Kidney (tissue), 14 donors: ENCODE results near the gene ADARB2. TPM values are rescaled to one million over a fixed set of nuclear protein-coding genes. Genes with fewer than 3 reads are reported as not detected.

Experiments
- DNase-seq, 5 donors: peaks; one replicate each; pipeline ENCODE4 v3.0.0-alpha.2; 2013 to 2020
- FAIRE-seq: peaks from 2 replicates; lab custom pipeline; 2012; peaks lifted over from hg19 to GRCh38; lab: Jason Lieb, UNC
- H3K27ac ChIP-seq, 2 donors: one replicate each; pipeline ENCODE4 v1.7.0; 2013; ENCODE audit warnings: low read depth in 2 of 2, low read length in 2 of 2, inconsistent platforms in 1 of 2
- H3K27me3 ChIP-seq: one replicate; pipeline ENCODE4 v1.7.1; 2013; ENCODE audit warnings: low read length, inconsistent platforms; ENCODE audit not compliant: control insufficient read depth, insufficient read depth
- H3K36me3 ChIP-seq, 3 donors: one replicate each; pipeline versions ENCODE4 v1.7.0 to v1.7.1; 2013; ENCODE audit warnings: low read length in 3 of 3, control low read depth in 1 of 3, inconsistent platforms in 1 of 3; ENCODE audit not compliant: insufficient read depth in 3 of 3, control insufficient read depth in 2 of 3
- H3K4me1 ChIP-seq, 3 donors: one replicate each; pipeline versions ENCODE4 v1.7.0 to v1.7.1; 2013; ENCODE audit warnings: low read length in 3 of 3, inconsistent platforms in 1 of 3, low read depth in 1 of 3; ENCODE audit not compliant: control insufficient read depth in 2 of 3, insufficient read depth in 2 of 3
- H3K4me3 ChIP-seq, 3 donors: one replicate each; pipeline versions ENCODE4 v1.7.0 to v1.8.1; 2013; ENCODE audit warnings: low read length in 3 of 3, control low read depth in 1 of 3, inconsistent platforms in 1 of 3
- H3K9ac ChIP-seq, 3 donors: one replicate each; pipeline versions ENCODE4 v1.7.0 to v1.7.1; 2013; ENCODE audit warnings: low read length in 3 of 3, control low read depth in 1 of 3, inconsistent platforms in 1 of 3
- H3K9me3 ChIP-seq, 3 donors: one replicate each; pipeline versions ENCODE4 v1.7.0 to v1.7.1; 2013; ENCODE audit warnings: low read length in 3 of 3, control low read depth in 1 of 3, inconsistent platforms in 1 of 3; ENCODE audit not compliant: control insufficient read depth in 2 of 3, insufficient read depth in 1 of 3
- intact Hi-C: fragments of 100-400 bp; cut with DNase I; formaldehyde crosslinking; loops from one replicate; pipeline ENCODE4 v1.11.1; 2022
- polyA plus RNA-seq: library from polyadenylated mRNA; stranded (reverse); fragments of 350-450 nt; fragmentation: Illumina TruSeq; extraction: RNeasy Lipid Tissue Mini Kit (QIAGEN cat#74804); gene quantifications from one replicate; pipeline ENCODE4 v1.2.3, GENCODE V29; 2014; ENCODE audit warnings: low read depth, low replicate concordance; ENCODE audit not compliant: insufficient read depth
- total RNA-seq: library from RNA; stranded (reverse); fragmentation: NEBNext Ultra II Directional; extraction: Animal tissue kit (Norgen Biotek cat#: 25700); gene quantifications from one replicate; pipeline ENCODE4 v1.2.1, GENCODE V29; 2021
- TF ChIP-seq, protein P1 (sequence below): IDR thresholded peaks from 3 replicates; pipeline ENCODE4 v1.5.1; 2012; ENCODE audit warnings: mild to moderate bottlenecking, moderate library complexity, borderline replicate concordance; ENCODE audit not compliant: insufficient read depth; ENCODE audit errors: extremely low read depth
- donor health status: control.
- donor health status: control.
- donor health status: control.
- donor health status: control.
- donor health status: control.
- donor health status: DM: yes; HTN: yes; CAD: no.
- donor health status: Normal renal cell carcinoma (clear cell type).

Gene ADARB2
- total and polyA plus RNA-seq, 2 donors from 2014 or later, result 1.0 to 1.3 TPM

DNA sequence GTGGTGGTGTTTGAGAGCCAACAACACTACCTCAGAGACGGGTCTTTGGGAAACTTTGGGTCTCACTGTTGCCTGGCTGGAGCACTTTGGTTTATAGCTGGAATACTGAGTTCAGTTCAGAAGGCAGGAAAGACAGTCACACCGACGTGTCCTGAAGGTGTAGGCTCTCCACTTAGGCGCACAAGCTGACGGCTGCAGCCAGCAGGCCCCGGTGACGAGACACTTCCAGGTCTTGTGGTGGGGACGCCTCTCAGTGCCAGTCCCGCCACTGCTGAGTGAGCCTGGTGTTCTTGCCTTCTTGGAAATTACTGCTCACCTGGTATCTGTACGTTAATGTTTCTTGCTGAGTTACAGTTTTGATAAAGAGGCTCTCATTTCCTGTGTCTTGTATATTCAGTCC, 607.1 kb downstream of the ADARB2 start:
- intact Hi-C loops, result no loop called here
- FAIRE-seq, result no peak

DNA sequence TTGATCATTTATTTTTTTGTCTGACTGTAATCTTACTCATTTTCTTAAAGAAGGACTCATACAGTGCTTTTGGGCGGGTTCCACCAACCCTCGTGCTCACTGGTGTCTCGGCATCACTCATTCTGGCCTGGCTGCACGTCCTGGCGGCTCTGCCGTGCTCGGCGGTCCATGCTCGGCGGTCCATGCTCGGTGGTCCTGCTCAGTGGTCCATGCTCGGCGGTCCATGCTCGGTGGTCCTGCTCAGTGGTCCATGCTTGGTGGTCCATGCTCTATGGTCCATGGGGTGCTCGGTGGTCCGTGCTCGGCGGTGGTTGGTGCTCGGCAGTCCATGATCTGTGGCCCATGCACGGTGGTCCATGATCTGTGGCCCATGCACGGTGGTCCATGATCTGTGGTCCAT, 608.7 kb downstream of the ADARB2 start:
- DNase-seq (peak in 1 of 5 donors; percentile 22), FAIRE-seq (no peak)
- Histone ChIP-seq H3K9me3 (no peaks in the 10 kb centered on the region), H3K4me1 (no peaks in the 10 kb centered on the region), H3K27ac (no peak overlapping the region), H3K36me3 (peaks cover 0 to 42% (median 27%) of the 10 kb centered on the region in 3 donors), H3K4me3 (no peak overlapping the region), H3K27me3 (no peaks in the 10 kb centered on the region), H3K9ac (no peak overlapping the region)
- TF ChIP-seq, protein P1, sequence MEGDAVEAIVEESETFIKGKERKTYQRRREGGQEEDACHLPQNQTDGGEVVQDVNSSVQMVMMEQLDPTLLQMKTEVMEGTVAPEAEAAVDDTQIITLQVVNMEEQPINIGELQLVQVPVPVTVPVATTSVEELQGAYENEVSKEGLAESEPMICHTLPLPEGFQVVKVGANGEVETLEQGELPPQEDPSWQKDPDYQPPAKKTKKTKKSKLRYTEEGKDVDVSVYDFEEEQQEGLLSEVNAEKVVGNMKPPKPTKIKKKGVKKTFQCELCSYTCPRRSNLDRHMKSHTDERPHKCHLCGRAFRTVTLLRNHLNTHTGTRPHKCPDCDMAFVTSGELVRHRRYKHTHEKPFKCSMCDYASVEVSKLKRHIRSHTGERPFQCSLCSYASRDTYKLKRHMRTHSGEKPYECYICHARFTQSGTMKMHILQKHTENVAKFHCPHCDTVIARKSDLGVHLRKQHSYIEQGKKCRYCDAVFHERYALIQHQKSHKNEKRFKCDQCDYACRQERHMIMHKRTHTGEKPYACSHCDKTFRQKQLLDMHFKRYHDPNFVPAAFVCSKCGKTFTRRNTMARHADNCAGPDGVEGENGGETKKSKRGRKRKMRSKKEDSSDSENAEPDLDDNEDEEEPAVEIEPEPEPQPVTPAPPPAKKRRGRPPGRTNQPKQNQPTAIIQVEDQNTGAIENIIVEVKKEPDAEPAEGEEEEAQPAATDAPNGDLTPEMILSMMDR, result no peak
- intact Hi-C loops, result no loop called here

More for the DNA sequence above, 607.1 kb downstream of the ADARB2 start:
- Histone ChIP-seq H3K9me3 (no peaks in the 10 kb centered on the region), H3K9ac (no peak overlapping the region), H3K4me1 (no peaks in the 10 kb centered on the region), H3K27me3 (no peaks in the 10 kb centered on the region), H3K36me3 (peaks cover 0 to 27% (median 18%) of the 10 kb centered on the region in 3 donors), H3K27ac (no peak overlapping the region), H3K4me3 (no peak overlapping the region)
- TF ChIP-seq, protein P1, result no peak
- peak in 1 of 5 donors; percentile 6 for DNase-seq

DNA sequence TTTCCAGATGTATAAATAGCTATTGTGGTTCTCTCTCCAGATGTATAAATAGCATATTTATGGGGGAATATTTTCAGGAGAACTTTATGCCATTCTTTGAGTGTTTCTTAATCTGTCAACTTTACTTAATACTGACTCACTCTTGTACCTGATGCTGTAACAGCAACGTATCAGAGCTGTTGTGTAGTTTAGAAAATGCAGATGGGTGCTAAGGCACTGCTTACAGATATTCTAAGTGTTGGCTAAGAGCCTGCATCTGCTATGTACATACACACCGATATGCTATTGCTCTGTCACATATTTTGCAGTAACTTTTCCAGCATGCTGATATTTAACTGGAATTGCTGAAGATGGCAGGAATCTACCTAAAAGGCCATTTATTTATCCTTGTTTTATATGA, 609.2 kb downstream of the ADARB2 start:
- peaks cover 0 to 43% (median 27%) of the 10 kb centered on the region in 3 donors for H3K36me3 ChIP-seq
- TF ChIP-seq, protein P1, result no peak
- intact Hi-C loops, result no loop called here
- no peaks in the 10 kb centered on the region for H3K9me3 ChIP-seq
- H3K4me1 ChIP-seq, result no peaks in the 10 kb centered on the region
- H3K27ac ChIP-seq, result no peak overlapping the region
- H3K4me3 ChIP-seq, result no peak overlapping the region
- no peaks in the 10 kb centered on the region for H3K27me3 ChIP-seq
- FAIRE-seq (no peak), DNase-seq (no peak)
- no peak overlapping the region for H3K9ac ChIP-seq

DNA sequence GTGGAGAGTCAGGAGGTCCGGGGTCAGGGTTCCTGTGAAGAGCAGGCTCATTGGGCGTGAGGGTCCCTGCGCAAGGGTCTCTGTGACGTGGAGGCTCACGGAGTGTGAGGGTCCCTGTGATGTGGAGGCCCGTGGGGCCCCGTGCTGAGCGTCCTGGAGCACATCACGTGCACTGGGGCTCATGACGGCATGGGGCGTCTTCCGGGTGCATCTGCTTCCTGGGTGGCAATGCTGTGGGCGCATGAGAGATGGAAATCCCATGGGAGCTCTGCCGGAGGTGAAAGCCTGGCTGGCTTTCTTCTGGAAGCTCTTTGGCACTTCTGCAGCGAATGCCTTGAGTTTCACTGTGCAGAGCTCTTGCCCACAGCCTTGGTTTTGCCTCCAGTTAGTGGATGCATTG, 609.7 kb downstream of the ADARB2 start:
- H3K27me3 ChIP-seq, result no peaks in the 10 kb centered on the region
- no peaks in the 10 kb centered on the region for H3K9me3 ChIP-seq
- H3K4me3 ChIP-seq, result no peak overlapping the region
- peaks cover 0 to 45% (median 27%) of the 10 kb centered on the region in 3 donors for H3K36me3 ChIP-seq
- intact Hi-C loops, result no loop called here
- DNase-seq (no peak), FAIRE-seq (no peak)
- TF ChIP-seq, protein P1, result no peak
- no peak overlapping the region for H3K27ac ChIP-seq
- no peak overlapping the region for H3K9ac ChIP-seq
- H3K4me1 ChIP-seq, result no peaks in the 10 kb centered on the region
